Fibroblast of lung (primary cell): ENCODE measurements around the gene CUL1. TPM values are rescaled to one million over a fixed set of nuclear protein-coding genes. Genes with fewer than 3 reads are reported as not detected.

Experiments used
- DNase-seq, 2 donors: peaks; one replicate each; pipeline versions ENCODE4 v3.0.0 to v3.0.0-alpha.2; 2010; ENCODE audit warnings: low read depth in 2 of 2
- H2AFZ ChIP-seq: 2 replicates; pipeline ENCODE4 v1.5.1; 2012; ENCODE audit warnings: low read length, control low read depth, inconsistent platforms
- H3K27ac ChIP-seq: 2 replicates; pipeline ENCODE4 v1.5.1; 2011; ENCODE audit warnings: low read length, control low read depth; ENCODE audit not compliant: insufficient read depth
- H3K27me3 ChIP-seq: 2 replicates; pipeline ENCODE4 v1.5.1; 2011; ENCODE audit warnings: mild to moderate bottlenecking, low read length; ENCODE audit not compliant: control insufficient read depth, insufficient read depth
- H3K36me3 ChIP-seq: 2 replicates; pipeline ENCODE4 v1.5.1; 2011; ENCODE audit warnings: low read length; ENCODE audit not compliant: control insufficient read depth, insufficient read depth
- H3K4me1 ChIP-seq: 2 replicates; pipeline ENCODE4 v1.5.1; 2011; ENCODE audit warnings: low read length; ENCODE audit not compliant: control insufficient read depth, insufficient read depth; ENCODE audit errors: extremely low read depth
- H3K4me2 ChIP-seq: 2 replicates; pipeline ENCODE4 v1.5.1; 2011; ENCODE audit warnings: low read length, control low read depth; ENCODE audit not compliant: insufficient read depth; ENCODE audit errors: extremely low read depth
- H3K4me3 ChIP-seq, 4 experiments: fragments of 200-600 bp in 1 of 4; sonication (generic) in 1 of 4; replicated peaks in 1 of 4; 2 replicates each; pipeline ENCODE4 v1.5.1; 2011 to 2016; ENCODE audit warnings: low read length in 4 of 4, low read depth in 3 of 4, mild to moderate bottlenecking in 3 of 4, control low read depth in 2 of 4, inconsistent platforms in 1 of 4, mixed read lengths in 1 of 4; ENCODE audit not compliant: insufficient read depth in 1 of 4; ENCODE audit errors: control extremely low read depth in 1 of 4
- H3K79me2 ChIP-seq: 2 replicates; pipeline ENCODE4 v1.5.1; 2012; ENCODE audit warnings: mild to moderate bottlenecking, low read length, inconsistent platforms; ENCODE audit not compliant: control insufficient read depth, insufficient read depth
- H3K9ac ChIP-seq: 2 replicates; pipeline ENCODE4 v1.5.1; 2011; ENCODE audit warnings: mild to moderate bottlenecking, low read length, control low read depth; ENCODE audit not compliant: insufficient read depth
- H3K9me3 ChIP-seq: 2 replicates; pipeline ENCODE4 v1.5.1; 2012; ENCODE audit warnings: low read depth, low read length; ENCODE audit not compliant: control insufficient read depth, insufficient read depth
- H4K20me1 ChIP-seq: 2 replicates; pipeline ENCODE4 v1.5.1; 2011; ENCODE audit warnings: low read length; ENCODE audit not compliant: control insufficient read depth, insufficient read depth; ENCODE audit errors: extremely low read depth
- CTCF ChIP-seq, 2 donors: IDR thresholded peaks in 1 of 2; conservative IDR thresholded peaks in 1 of 2; 1 replicate in 1 of 2; 2 replicates in 1 of 2; pipeline ENCODE4 v1.5.1; 2011 to 2012; ENCODE audit warnings: low read length in 2 of 2, control low read depth in 1 of 2, inconsistent platforms in 1 of 2, low read depth in 1 of 2, mild to moderate bottlenecking in 1 of 2
- EZH2 ChIP-seq: IDR thresholded peaks from 2 replicates; pipeline ENCODE4 v1.5.1; 2012; ENCODE audit warnings: low read length, control low read depth, mild to moderate bottlenecking; ENCODE audit errors: missing control alignments
- polyA plus RNA-seq, 2 donors: library from polyadenylated mRNA; depleted of rRNA in 1 of 2; stranded (reverse) in 1 of 2; unstranded in 1 of 2; fragments of >200 nt; gene quantifications; 2 replicates each; pipeline ENCODE4 v1.2.1, GENCODE V29; 2011 to 2012; ENCODE audit warnings: missing spikeins in 1 of 2
- total RNA-seq: library from RNA; depleted of rRNA; stranded (reverse); fragments of >200 nt; gene quantifications from 2 replicates; pipeline ENCODE4 v1.2.1, GENCODE V29; 2014

The CUL1 gene
- total and polyA plus RNA-seq, 2 donors (not counting 1 experiment from before 2014, with no cell fraction given) = 47.9 to 52.3 TPM

DNA sequence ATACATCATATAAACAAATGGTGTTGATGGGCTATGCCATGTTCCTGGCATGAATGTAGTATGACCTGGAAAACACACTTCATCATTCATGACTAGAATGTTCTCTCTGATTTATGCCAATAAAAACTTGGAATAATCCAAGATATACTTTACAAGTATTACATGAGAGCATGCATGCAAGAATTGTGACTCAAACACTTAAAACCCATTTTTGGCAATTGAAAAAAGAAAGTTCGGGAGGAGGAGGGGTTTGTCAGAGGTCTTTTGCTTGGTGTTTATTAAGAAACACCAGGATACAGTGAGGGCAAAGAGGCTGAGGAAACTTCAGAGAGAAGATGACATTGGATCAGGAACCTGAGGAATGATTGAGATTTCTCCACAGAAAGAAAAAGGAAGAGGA is 10.2 kb upstream of the CUL1 start:
- peak in 1 of 2 donors; percentile 56 for DNase-seq
- Histone ChIP-seq H3K9me3 (no peaks in the 10 kb centered on the region), H3K36me3 (no peaks in the 10 kb centered on the region), H3K79me2 (no peaks in the 10 kb centered on the region), H3K27me3 (no peaks in the 10 kb centered on the region), H3K9ac (no peak overlapping the region), H3K4me1 (no peaks in the 10 kb centered on the region), H4K20me1 (no peaks in the 10 kb centered on the region), H3K4me2 (peak overlapping the region; percentile 25), H3K4me3 (no peak overlapping the region), H3K27ac (no peak overlapping the region), H2AFZ (peak overlapping the region; percentile 53)
- no peak for TF ChIP-seq EZH2

GRCh38 chr7:148693651-148694050 is 5.1 kb upstream of the CUL1 start:
- H4K20me1 ChIP-seq = no peaks in the 10 kb centered on the region
- H3K36me3 ChIP-seq = no peaks in the 10 kb centered on the region
- H3K4me2 ChIP-seq = no peak overlapping the region
- H3K4me3 ChIP-seq = no peak overlapping the region
- no peak overlapping the region for H2AFZ ChIP-seq
- no peaks in the 10 kb centered on the region for H3K9me3 ChIP-seq
- H3K27ac ChIP-seq = no peak overlapping the region
- no peak for TF ChIP-seq EZH2
- no peak for TF ChIP-seq CTCF (conservative IDR thresholded peaks at IDR 0.05 in 1 of 2, IDR thresholded peaks at IDR 0.05 in 1 of 2; ENCODE audit: low read depth in 1 of 2, low read length in 2 of 2)
- no peak for DNase-seq
- no peaks in the 10 kb centered on the region for H3K27me3 ChIP-seq
- no peaks in the 10 kb centered on the region for H3K4me1 ChIP-seq
- no peak overlapping the region for H3K9ac ChIP-seq
- H3K79me2 ChIP-seq = no peaks in the 10 kb centered on the region

DNA sequence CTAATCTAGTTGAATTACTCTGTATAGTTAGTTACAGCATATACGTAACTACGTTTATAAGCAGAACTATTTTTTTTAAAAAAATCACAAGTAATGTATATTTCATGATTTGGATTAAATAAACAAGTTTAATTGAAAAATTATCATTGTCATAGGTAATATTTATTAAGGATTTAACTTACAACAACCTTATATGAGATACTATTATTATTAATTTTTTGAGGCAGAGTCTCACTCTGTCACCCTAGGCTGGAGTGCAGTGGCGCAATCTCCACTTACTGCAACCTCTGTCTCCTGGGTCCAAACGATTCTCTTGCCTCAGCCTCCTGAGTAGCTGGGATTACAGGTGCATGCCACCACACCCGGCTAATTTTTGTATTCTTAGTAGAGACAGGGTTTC is 4.1 kb upstream of the CUL1 start:
- no peaks in the 10 kb centered on the region for H4K20me1 ChIP-seq

More for the DNA sequence above, 4.1 kb upstream of the CUL1 start:
- H3K4me1 ChIP-seq = no peaks in the 10 kb centered on the region
- no peak overlapping the region for H2AFZ ChIP-seq
- no peaks in the 10 kb centered on the region for H3K27me3 ChIP-seq
- no peak overlapping the region for H3K27ac ChIP-seq
- no peak overlapping the region for H3K9ac ChIP-seq
- peaks cover 7% of the 10 kb centered on the region for H3K79me2 ChIP-seq
- TF ChIP-seq EZH2 = no peak
- TF ChIP-seq CTCF (conservative IDR thresholded peaks at IDR 0.05 in 1 of 2, IDR thresholded peaks at IDR 0.05 in 1 of 2; ENCODE audit: low read depth in 1 of 2, low read length in 2 of 2) = no peak
- H3K4me3 ChIP-seq = no peak overlapping the region
- H3K4me2 ChIP-seq = no peak overlapping the region
- H3K36me3 ChIP-seq = no peaks in the 10 kb centered on the region
- no peak for DNase-seq
- H3K9me3 ChIP-seq = no peaks in the 10 kb centered on the region
